SU-DHL-6 (cell line): Measurements from ENCODE around the gene PRDM5.

Experiments used
- CTCF ChIP-seq: fragments of 200-600 bp; sonication (generic); IDR thresholded peaks from one replicate; pipeline ENCODE4 v1.5.1; 2017; ENCODE audit warnings: antibody characterized with exemption, mild to moderate bottlenecking, low read length, moderate library complexity; ENCODE audit not compliant: insufficient read depth, poor library complexity, severe bottlenecking
- EZH2phosphoT487 ChIP-seq: fragments of 200-600 bp; sonication (generic), shearing (Covaris generic); conservative IDR thresholded peaks from 2 replicates; pipeline ENCODE4 v1.6.1; 2018; ENCODE audit warnings: mild to moderate bottlenecking, antibody characterized with exemption, low read length, moderate library complexity, mixed read lengths

GRCh38 chr4:120682981-120683380, 239.5 kb downstream of the PRDM5 start:
- TF ChIP-seq CTCF (no peak), EZH2phosphoT487 (no peak)
